Measurements from ENCODE around the gene AK3.
"Not testable (repeated sequence)": the region's sequence is repeated elsewhere in the genome, so short reads cannot be mapped to it uniquely, and the experiment has no call there.

The AK3 gene

DNA sequence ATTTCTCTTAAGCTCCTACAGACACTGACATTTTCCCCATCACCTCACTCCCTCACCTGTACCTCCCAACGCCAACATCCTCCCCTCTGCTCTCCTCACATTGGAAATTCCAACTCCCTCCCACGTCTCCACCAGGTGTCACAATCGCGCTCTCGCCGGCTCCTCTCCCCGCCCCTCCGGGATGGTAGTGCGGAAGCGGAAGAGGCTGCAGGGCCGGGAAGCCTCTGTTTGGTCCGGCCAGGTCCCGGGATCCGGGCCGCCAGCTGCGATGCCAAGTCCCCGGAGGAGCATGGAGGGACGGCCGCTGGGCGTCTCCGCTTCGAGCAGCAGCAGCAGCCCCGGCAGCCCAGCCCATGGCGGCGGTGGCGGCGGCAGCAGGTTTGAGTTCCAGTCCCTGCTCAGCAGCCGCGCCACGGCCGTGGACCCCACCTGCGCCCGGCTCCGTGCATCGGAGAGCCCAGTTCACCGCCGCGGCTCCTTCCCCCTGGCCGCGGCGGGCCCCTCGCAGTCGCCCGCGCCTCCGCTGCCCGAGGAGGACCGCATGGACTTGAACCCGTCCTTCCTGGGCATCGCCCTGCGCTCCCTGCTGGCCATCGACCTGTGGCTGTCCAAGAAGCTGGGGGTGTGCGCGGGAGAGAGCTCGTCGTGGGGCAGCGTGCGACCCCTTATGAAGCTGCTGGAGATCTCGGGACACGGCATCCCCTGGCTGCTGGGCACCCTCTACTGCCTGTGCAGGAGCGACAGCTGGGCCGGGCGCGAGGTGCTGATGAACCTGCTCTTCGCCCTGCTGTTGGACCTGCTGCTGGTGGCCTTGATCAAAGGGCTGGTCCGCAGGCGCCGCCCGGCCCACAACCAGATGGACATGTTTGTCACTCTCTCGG, 78.7 kb downstream of the AK3 start, which contains the start of gene PLPP6:
TSS of gene PLPP6 (plus strand) at position 187 of the 881 bp plus-strand sequence. CDS start at position 269, 82 bp downstream.
- Histone ChIP-seq H3K4me1 (ENCODE audit: control insufficient read depth, insufficient read depth, low read length, poor library complexity, severe bottlenecking) (peaks cover 39% of the 10 kb centered on the region), H3K27me3 (replicated peaks; ENCODE audit: control insufficient read depth, insufficient read depth, low read length, poor library complexity, severe bottlenecking) (no peaks in the 10 kb centered on the region), H3K9me3 (ENCODE audit: control insufficient read depth, low read length) (no peaks in the 10 kb centered on the region), H3K4me3 (ENCODE audit: insufficient read depth, low read depth, low read length, poor library complexity, severe bottlenecking) (peak within 1 kb of the TSS; percentile 91), H3K36me3 (ENCODE audit: control insufficient read depth, insufficient read depth, low read length) (no peaks in the 10 kb centered on the region), H3K27ac (ENCODE audit: insufficient read depth, low read length, poor library complexity, severe bottlenecking) (peak within 1 kb of the TSS; percentile 74)
- DNase-seq, result peak; percentile 71 to 81 (median 73)

- Histone ChIP-seq H3K27ac (ENCODE audit: insufficient read depth, low read length, poor library complexity, severe bottlenecking) (peak overlapping the region; percentile 74), H3K4me1 (ENCODE audit: control insufficient read depth, insufficient read depth, low read length, poor library complexity, severe bottlenecking) (peaks cover 33% of the 10 kb centered on the region), H3K4me3 (ENCODE audit: insufficient read depth, low read depth, low read length, poor library complexity, severe bottlenecking) (peak overlapping the region; percentile 91), H3K36me3 (ENCODE audit: control insufficient read depth, insufficient read depth, low read length) (no peaks in the 10 kb centered on the region), H3K9me3 (ENCODE audit: control insufficient read depth, low read length) (no peaks in the 10 kb centered on the region), H3K27me3 (replicated peaks; ENCODE audit: control insufficient read depth, insufficient read depth, low read length, poor library complexity, severe bottlenecking) (no peaks in the 10 kb centered on the region)
- DNase-seq, result no peak
Measured at GRCh38 chr9:4661611-4662010, 79.4 kb downstream of the AK3 start.

- H3K4me3 ChIP-seq (ENCODE audit: insufficient read depth, low read depth, low read length, poor library complexity, severe bottlenecking), result no peak overlapping the region
- peak overlapping the region; percentile 74 for H3K27ac ChIP-seq (ENCODE audit: insufficient read depth, low read length, poor library complexity, severe bottlenecking)
- H3K36me3 ChIP-seq (ENCODE audit: control insufficient read depth, insufficient read depth, low read length), result no peaks in the 10 kb centered on the region
- no peaks in the 10 kb centered on the region for H3K27me3 ChIP-seq (replicated peaks; ENCODE audit: control insufficient read depth, insufficient read depth, low read length, poor library complexity, severe bottlenecking)
- no peaks in the 10 kb centered on the region for H3K9me3 ChIP-seq (ENCODE audit: control insufficient read depth, low read length)
- DNase-seq, result no peak
- H3K4me1 ChIP-seq (ENCODE audit: control insufficient read depth, insufficient read depth, low read length, poor library complexity, severe bottlenecking), result peaks cover 33% of the 10 kb centered on the region
Measured at GRCh38 chr9:4661165-4661564, 79.8 kb downstream of the AK3 start.

- H3K4me3 ChIP-seq (ENCODE audit: insufficient read depth, low read depth, low read length, poor library complexity, severe bottlenecking); DNase-seq; H3K27ac ChIP-seq (ENCODE audit: insufficient read depth, low read length, poor library complexity, severe bottlenecking); H3K9me3 ChIP-seq (ENCODE audit: control insufficient read depth, low read length); H3K27me3 ChIP-seq (replicated peaks; ENCODE audit: control insufficient read depth, insufficient read depth, low read length, poor library complexity, severe bottlenecking); H3K36me3 ChIP-seq (ENCODE audit: control insufficient read depth, insufficient read depth, low read length): not testable (repeated sequence)
- H3K4me1 ChIP-seq (ENCODE audit: control insufficient read depth, insufficient read depth, low read length, poor library complexity, severe bottlenecking), result peaks cover 32% of the 10 kb centered on the region
Measured at GRCh38 chr9:4660665-4661064, 80.3 kb downstream of the AK3 start.
